NK-92 (cell line): ENCODE data around the gene EXOC6B.

ENCODE experiments used
- DNase-seq: peaks from one replicate; lab custom pipeline; 2025; ENCODE audit not compliant: unreplicated experiment; lab: John Stamatoyannopoulos, UW

The EXOC6B gene

DNA sequence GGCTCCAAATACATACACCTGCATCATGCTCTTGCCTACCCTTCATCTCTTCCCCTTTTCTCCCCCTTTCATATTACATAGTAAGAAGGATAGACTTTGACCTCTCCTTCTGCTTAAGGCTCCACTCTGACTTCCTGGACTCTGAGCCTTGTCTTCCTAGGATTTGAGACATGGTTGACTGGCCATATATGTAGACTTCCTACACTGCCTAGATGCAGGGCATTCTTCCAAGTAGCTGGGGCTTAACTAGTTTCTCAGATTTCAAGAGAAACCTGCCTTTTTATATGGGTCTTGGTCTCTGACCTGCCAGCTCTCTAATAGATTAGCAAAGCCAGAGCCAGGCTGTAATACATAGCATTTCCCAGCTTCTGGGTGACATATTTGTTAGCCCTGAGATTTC lies 642.8 kb downstream of the EXOC6B start:
- no peak for DNase-seq

DNA sequence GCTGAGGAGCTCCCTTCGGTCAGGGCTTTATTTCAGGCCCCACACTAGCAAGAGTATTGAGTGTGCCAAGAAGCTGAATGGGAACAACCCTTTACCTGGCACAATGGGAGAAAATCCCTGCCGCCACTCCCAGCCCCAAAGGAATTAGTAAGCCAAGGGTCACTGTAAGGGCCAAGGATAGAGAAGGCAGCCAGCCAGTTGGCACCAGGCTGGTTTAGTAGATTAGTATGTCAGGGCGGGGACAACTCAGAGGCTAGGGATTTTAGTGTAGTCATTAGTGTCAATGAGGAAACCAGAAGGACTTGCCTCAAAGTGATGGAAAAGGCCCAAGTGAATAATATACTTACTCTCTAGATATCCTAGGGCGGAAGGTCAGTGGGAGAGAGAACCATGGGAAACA lies 643.3 kb downstream of the EXOC6B start:
- no peak for DNase-seq

DNA sequence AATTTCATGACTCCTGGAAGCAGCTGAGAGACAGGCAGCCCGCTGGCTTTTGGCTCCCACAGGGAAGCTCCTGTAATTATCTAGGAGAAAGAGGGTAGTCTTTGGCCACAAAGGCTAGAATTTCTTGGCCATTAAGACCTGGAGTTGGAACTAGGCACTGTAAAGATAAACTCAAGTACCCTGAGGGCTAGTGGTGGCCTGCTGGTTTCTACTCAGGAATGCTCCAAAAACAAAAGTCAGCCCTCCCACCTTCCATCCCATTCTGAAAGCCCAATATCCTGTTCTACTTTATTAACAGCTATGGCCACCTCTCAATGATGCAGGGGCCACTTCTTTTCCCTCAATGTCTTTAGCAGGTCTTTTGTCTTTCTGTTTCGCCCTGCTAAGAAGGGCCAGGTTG lies 644.2 kb downstream of the EXOC6B start:
- no peak for DNase-seq

DNA sequence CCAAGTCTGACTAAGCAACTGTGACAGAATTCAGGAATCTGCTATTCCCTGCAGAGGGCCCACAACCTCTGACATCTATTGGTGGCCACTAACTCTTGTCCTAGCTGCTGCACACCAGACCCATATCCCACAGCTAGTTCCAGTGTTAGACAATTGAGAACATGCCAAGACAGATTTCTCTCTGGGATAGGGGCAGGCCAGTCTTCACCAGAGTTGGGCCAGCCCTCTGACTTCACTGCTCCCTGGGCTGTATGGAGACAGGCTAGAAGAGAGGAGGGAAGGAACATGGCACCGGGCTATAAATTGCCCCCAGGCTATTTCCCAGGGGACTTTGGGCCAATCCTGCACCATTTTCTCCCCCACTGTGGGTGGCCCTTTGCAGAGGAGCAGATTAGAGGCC lies 645.5 kb downstream of the EXOC6B start:
- no peak for DNase-seq

DNA sequence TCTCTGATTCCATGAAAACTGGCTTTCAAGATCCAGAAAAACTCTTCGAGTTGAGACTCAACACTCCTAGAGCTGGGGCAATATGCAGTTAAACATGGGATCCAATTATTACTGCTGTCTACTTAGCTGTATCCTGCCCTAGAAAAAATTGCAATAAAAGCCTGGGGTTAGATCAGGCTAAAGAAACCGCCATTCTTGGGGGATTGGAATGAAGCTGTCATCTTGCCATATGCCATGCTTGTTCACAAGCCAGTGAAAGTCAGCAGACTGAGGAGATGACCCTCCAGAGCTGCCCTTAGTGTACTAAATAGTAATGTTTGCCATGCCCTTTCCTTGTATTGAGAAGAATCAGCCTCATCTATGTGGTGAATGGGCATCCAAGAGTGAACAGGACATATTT lies 647.3 kb downstream of the EXOC6B start:
- DNase-seq, result no peak

DNA sequence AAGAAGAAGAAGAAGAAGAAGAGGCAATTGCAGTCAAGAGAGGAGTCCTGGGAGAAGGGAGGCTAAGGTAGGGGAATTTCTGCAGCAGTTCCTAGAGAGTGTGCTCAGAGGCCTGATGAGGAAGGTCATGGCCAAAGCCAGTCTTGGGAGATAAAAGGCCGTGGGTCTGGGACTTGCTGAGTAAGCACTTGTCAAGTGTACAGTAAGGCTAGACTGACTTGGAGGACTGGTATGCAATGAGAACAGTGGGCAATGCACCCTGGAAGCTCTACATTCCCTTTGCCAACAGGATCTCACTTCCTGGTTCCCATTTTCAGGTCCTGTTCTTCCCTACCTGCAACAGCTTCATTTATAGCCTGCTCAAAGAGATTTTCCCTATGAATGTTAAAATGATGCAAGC lies 649.6 kb downstream of the EXOC6B start:
- no peak for DNase-seq

DNA sequence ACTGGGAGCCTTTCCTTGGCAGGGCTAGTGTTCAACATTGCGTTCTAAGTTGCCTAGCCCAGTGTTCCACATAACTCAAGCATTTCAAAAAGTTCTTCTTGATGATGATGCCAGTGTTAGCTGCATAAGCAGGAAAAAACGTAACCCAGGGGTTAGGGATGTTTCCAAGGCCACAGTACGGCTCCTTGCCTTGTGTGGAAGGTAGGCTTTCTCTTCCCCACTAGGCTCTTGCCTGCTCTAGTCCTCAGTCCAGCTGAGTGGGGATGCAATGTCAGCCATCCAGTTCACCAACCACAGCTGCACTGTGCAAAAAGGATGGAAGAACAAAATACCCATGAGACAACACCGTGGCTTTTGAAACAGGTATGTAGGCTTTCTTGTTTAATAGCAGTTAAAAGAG lies 650.2 kb downstream of the EXOC6B start:
- no peak for DNase-seq

DNA sequence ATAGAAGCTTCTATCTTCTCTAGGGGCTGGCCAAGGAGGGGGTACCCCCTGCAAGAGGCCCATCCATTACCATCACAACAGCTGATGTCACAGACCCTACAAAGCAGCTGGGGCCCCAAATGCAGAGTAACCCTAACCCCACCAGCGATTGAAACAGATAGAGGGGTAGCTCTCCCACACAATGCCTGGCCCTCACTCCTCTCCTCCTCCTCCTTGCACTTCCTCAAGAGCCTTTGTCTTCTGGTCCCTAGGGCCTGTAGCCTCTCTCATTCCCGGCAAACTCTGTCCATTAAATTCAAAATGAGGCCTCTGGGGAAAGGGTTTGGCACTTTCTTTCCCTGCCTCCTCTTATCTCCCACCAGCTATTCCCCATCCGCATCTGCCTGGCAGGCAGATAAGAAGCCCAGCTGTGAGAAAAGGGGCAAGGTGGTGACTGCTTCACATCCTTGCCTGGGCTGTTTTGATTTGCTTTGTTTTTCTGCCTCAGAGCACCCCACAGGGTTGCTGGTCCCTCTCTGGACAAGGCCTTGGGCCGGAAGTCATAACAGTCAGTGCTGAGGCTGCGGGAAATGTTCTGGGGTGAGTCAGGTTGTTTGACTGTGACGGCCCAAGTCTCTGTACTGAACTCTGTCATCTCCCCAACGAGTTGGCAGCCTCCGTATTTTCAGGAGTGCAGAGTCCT lies 652.1 kb downstream of the EXOC6B start:
- no peak for DNase-seq

DNA sequence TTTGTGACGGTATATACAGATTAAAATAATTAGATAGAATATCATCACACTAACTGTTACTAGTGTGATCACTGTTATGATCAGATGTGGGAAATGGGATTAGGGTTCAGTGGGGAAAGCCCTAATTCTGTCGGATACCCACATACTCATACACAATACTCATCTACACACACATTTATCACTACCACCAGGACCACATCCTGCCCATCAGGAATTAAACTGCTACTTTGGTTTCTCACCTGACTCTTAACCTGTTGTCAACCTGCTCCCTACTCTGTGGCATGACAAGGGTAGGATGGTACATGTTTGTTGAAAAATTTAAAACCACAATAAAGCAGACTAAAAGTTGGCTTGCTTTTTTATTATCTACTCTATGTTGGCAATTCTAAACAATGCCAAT lies 653.4 kb downstream of the EXOC6B start:
- DNase-seq, result no peak

DNA sequence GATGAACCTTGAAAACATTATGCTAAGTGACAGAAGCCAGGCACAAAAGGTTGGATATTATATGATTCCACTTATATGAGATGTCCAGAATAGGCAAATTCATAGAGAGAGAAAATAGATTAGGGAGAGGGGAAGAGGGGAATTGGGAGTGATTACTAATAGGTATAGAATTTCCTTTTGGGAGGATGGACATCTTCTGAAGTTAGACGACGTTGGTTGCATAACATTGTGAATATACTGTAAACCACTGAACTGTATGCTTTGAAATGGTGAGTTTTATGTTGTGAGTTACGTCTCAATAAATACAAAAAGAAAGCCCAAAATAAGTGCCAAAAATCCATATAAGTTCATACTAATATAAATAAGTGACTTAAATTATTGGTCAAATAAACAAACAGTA lies 659.6 kb downstream of the EXOC6B start:
- DNase-seq, result no peak

DNA sequence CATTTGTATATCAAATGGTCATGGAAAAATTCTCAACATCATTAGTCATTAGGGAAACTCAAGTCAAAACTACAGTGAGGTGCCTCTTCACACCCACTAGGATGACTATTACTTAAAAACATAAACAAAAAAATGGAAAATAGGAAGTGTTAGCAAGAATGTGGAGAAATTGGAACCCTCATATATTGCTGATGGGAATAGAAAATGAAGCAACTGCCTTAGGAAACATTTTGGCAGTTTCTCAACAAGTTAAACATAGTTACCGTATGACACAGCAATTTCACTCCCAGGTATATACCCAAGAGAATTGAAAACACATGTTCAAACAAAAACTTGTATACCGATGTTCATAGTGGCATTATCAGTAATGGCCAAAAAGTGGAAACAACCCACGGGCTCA lies 660.0 kb downstream of the EXOC6B start:
- DNase-seq, result no peak

DNA sequence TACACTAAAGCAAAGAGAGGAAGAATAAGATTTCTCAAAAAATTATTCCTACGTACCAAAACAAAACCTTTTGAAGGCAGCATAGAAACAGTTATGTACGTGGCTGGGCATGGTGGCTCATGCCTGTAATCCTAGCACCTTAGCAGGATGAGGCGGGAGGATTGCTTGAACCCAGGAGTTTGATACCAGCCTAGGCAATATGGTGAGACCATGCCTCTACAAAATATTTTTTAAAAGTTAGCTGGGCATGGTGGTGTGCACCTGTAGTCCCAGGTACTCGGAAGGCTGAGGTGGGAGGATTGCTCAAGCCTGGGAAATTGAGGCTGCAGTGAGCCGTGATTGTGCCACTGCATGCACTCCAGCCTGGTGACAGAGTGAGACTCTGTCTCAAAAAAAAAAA lies 663.3 kb downstream of the EXOC6B start:
- no peak for DNase-seq

DNA sequence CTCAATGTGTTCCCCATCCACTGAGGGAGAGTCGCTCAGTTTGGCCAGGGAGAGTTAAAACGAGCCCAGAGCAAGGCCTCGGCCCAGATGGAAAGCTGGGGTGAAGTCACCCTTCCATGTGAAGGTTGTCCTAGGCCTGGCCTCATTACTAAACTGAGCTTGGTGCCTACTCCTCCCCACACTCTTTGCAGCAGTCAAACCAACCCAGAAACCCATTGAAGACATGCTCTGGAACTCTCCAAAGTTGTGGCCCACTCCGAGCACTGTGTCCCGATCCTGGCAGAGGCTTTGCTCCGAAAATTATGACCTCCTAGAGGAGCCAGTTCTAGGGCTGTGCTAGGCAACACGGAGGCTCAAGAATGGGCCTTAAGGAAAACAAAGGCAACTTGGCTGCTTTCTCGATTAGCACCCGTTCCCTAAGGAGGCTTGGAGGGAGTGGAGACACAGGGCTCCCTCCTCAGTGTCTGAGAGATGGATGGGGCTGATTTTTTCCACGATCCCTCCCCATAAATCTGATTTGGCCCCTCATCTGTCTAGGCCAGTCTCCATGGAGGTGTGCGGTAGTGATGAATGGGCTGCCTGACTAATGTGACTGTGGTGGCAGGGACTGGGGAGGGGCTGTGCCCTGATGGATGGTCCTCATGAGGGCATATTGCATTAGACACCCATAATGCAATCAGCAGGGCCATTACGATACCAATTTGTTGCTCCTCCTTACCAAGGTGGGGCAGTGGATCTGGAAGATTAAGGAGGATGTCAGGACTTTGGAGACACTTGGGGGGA lies 666.4 kb downstream of the EXOC6B start:
- no peak for DNase-seq

DNA sequence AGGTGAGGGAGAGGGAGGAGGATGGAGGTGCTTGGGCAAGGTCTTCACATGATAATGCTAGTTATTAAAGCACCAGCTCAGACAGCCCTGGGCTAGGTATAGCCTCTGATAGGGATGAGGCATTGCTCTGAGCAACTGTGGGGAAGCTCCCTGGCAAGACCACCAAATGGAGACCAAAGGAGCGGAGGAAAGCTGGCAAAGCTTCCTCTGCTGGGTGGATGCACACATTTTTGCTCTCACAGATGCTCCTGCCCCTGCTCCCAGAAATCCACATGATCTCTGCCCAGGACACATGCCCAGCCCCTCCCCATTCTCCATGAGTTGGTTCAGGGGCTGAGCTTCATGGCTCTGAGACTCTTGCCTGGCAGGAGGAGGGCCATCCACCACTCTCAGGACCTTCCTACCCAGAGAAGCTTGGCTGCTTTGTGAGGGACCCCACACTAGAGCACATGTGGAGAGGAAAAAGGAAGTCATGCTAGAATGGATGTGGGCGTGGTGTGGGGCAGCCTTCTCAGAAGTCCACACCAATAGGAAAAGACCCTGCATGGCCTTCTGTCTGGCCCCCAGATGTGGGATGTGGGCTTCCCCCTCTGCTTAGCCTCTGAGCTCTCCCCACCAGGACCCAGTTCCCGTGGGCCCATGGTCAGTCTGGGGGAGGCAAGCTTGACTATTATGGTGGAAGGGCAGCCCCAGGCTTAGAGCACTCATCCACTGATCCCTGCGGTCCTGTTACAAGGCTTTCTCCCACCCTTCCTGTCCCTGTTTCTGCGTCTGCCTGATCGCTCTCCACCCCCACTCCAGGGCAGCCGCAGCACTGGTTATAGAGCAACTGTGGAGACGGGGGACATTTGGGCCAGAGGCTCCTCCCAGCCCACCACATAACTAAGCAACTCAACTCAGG lies 667.7 kb downstream of the EXOC6B start:
- no peak for DNase-seq

DNA sequence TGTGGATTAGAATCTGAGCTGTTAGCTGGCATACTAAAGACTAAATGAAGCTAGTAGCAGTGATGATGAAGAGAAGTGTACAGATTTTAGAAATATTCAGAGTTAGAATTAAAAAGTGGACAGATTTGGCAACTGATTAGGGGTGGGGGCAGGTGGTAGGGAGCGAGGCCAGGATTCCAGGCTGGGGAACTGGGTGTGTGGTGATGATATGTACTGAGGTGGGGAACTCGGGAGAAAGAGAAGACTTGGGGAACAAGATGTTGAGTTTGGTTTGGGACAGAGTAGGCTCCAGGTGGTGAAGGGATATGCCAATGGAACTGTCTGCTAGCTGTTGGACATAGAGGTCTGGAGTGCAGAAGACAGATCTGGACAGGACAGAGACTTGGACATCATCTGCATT lies 669.0 kb downstream of the EXOC6B start:
- no peak for DNase-seq

DNA sequence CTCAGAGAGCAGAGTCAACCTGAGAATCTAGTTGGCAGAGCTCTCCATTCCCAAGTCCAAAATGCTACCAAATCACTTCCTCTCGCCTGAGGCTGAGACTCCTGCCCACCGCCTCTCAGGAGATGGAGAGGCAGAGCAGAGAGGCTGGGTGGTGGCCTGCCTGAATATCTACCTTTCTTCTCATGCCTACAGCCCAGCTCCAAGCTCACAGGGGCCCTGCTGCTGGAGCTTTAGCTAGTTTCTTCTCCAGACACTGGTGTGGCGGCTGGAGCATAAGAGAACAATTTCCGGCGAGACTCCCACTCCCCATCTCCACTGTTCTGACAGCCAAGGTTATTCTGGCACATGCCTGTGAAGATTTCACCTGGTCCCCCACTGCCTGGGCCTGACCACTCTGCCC lies 670.1 kb downstream of the EXOC6B start:
- DNase-seq, result no peak

DNA sequence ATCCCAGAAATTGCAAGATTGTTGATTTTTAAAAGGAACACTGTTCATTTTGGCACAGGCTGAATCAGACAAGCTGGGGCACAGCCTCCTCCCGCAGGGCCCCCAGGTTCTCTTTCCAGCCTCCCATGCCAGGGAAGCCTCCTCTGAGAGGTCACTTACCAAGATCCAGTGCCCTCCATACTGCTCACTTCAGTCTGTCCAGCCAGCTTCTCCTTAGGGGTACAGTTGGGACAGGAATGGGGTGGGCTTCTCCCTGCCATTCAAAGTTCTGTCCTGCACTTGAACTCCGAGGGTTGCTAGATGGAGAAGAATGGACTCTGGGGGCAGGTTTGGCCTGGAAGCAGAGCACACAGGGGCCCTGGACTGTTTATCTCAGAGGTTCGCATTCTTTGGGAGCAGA lies 670.7 kb downstream of the EXOC6B start:
- DNase-seq, result no peak

DNA sequence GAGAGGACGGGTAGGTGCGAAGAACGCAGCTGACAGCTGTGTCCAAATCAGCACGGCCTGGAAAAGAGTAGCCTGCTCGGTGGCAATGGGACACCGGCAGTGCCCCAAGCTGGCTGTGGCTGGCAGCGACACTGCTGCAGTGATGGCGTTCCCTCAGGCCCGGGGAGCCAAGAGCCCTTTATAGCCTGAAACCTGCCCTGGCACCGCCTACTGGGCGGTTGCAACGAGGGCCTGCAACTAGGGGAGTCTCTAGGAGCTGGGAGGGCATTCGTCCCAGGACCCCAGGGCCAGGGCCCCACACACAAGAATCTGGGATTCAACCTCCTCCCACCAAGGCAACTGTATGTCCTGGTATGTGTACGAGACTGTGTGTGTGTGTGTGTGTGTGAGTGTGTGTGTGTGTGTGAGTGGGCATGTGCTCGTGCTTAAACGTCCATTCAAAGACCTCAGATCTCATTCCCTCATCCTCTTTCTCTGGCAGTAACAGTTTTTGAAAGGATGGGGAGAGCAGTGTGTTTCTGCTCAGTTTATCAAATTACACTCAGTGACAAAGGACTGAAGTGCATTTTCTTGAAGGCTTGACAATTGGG lies 671.4 kb downstream of the EXOC6B start:
- DNase-seq, result no peak

DNA sequence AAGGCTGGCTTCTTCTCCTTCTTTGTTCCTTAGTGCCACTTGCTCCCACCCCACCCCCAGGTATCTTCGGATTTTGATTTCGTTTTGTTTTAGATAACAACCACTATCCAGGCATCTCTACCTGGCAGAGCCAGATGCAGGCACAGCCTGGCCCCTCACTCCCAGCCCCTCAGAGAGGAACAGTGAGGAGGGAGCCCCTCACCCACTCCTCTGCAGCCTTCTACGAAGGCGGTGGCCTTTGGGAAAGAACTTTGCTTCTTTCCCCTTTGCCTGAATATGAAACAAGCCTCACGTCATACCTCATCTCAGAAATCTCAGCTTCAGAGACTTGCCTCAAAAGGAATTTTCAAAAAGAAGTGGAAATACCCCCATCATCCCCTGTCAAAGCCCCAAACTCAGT lies 671.9 kb downstream of the EXOC6B start:
- no peak for DNase-seq

DNA sequence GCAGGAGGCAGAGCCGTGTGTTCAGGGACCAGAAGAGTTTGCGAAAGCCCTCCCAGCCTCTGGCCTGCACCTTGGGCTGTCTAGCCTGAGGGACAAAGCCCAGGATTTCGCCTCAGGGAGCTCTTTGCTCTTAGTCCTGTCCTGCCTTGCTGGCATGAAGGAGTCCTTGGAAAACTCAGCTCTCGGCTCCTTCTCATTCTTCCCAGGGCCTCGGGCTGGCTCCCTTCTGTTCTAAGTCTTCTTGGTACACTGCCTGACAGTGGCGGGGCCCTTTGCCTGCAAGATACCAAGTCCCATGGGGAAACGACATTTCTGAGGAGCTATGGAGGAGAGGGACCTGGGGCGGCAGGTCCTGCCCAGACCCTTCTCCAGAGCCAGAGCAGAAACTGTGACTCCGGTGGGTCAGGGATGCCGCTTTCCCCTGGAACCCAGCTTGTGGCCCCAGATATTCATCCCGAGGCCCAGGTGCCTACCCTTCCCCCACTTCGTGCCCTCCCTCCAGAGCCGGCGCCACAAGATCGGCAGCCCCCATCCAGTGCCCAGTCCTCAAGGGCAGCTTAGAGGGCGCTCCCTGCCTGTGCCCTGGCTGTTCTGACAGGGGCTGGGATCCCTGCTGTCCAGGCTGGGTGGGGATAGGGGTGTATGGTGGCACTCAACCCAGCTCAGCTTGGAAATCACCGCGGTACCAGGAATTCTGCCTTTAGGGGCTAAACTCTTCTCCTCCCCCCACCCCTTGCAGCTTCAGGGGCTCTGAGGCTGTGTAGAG lies 672.6 kb downstream of the EXOC6B start:
- no peak for DNase-seq

DNA sequence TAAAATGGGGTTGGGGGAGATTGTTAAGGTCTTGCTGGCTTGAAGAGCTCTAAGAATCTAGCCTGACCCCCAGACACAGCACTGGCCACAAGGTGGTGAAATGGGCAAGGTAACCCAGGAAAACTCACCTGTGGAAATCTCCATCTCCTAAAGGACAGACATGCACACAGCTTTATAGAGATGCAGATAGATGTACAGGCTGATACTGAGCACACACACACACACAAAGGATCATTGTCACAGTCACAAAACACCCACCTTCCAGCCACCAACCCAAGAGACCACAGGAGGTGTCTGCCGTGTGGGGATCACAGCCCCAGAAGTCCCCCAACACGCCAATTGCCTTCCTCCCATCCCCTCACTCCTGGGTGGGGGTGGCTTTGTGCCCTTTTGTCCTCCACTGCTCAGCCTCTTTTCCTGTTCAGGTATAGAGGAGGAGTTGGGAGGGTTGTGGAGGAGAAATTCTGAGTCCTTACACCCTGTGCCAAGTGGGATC lies 674.9 kb downstream of the EXOC6B start:
- DNase-seq, result no peak
